Measurements from ENCODE around the gene COA5. TPM values are rescaled to one million over a fixed set of nuclear protein-coding genes. Genes with fewer than 3 reads are reported as not detected.

Gene COA5, protein sequence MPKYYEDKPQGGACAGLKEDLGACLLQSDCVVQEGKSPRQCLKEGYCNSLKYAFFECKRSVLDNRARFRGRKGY
- total RNA-seq = 19.5 and 40.9 TPM in 2 replicates

DNA sequence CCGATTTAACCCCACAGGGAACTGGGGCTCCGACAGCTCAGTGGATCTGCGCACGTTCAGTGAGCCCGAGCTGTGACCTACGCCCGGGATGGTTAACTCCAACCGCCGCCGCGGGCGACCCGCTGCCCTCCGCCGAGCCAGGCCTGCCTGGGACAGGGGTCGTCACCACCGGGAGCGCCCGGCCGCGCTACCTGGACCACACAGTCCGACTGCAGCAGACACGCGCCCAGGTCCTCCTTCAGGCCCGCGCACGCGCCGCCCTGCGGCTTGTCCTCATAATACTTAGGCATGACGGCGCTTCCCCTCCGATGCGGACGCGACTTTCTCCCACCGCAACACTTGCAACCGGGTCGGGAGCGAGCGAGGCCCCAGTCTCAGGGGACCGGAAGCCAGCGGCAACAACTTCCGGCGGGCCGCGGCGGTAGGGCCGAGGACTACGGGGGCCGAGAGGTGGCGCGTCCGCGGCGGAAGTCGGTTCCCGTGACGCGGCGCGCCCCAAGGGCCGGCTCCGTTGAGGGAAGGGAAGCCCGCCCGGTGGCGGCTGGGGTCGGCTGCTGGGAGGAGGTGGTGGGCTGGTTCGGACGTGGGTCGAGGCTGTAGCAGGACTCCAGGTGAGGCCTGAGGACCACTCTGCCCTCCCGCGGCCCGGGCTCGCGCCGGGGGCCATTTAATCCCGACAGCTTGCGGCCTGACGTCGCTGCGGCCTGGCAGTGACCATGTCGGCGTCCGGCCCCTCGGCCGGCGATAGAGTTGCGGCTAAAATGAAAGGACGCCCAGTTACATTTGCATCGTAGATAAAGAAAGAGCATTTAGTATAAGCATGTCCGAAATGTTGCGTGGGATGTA is at the start of gene COA5, which contains the start of gene UNC50:
Gene COA5, minus strand, starts transcription at position 397 of the 846 bp plus-strand sequence. Its CDS starts 107 bp downstream, at position 290.
Gene UNC50, plus strand, starts transcription at position 474 of the 846 bp plus-strand sequence. CDS start 1,171 bp downstream, outside the sequence.

Other genes starting within 250 kb of the COA5 start
- 19.5 and 25.0 TPM in 2 replicates for gene INPP4A, start 163.7 kb downstream of the COA5 start, total RNA-seq
- 51.0 and 55.8 TPM in 2 replicates for gene UNC50, start 77 bp upstream of the COA5 start, total RNA-seq
- gene MGAT4A, start 122.6 kb upstream of the COA5 start, total RNA-seq = 84.5 and 86.7 TPM in 2 replicates

All from epithelial cell of umbilical artery (primary cell).